OCI-LY1 (cell line): Measurements from ENCODE around the gene GRSF1.

Experiments
- H2AFZ ChIP-seq: fragments of 200-600 bp; sonication (generic), shearing (Covaris generic); 2 replicates; pipeline ENCODE4 v1.6.0; 2014; ENCODE audit warnings: antibody characterized with exemption, mild to moderate bottlenecking, low read length
- H3F3A ChIP-seq: fragments of 200-600 bp; sonication (generic), shearing (Covaris generic); 2 replicates; pipeline ENCODE4 v1.6.0; 2014; ENCODE audit warnings: mild to moderate bottlenecking, antibody characterized with exemption, low read length, moderate library complexity; ENCODE audit not compliant: insufficient read depth
- H3K27ac ChIP-seq: fragments of 200-600 bp; sonication (generic); 2 replicates; pipeline ENCODE4 v1.5.1; 2014; ENCODE audit warnings: low read length, mixed run types, mild to moderate bottlenecking, low read depth; ENCODE audit not compliant: poor library complexity, severe bottlenecking
- H3K27me3 ChIP-seq: fragments of 200-600 bp; sonication (generic); 2 replicates; pipeline ENCODE4 v1.6.0; 2014; ENCODE audit warnings: antibody characterized with exemption, mild to moderate bottlenecking, low read length, moderate library complexity; ENCODE audit not compliant: insufficient read depth
- H3K36me3 ChIP-seq: fragments of 200-600 bp; sonication (generic); 2 replicates; pipeline ENCODE4 v1.6.1; 2014; ENCODE audit warnings: mild to moderate bottlenecking, antibody characterized with exemption, low read length, moderate library complexity, mixed read lengths; ENCODE audit not compliant: insufficient read depth
- H3K4me1 ChIP-seq: fragments of 200-600 bp; sonication (generic); 2 replicates; pipeline ENCODE4 v1.5.1; 2014; ENCODE audit warnings: mild to moderate bottlenecking, low read length, moderate library complexity; ENCODE audit not compliant: insufficient read depth, severe bottlenecking
- H3K4me2 ChIP-seq: fragments of 200-600 bp; sonication (generic), shearing (Covaris generic); 2 replicates; pipeline ENCODE4 v1.6.1; 2014; ENCODE audit warnings: low read length
- H3K4me3 ChIP-seq: fragments of 200-600 bp; sonication (generic); 2 replicates; pipeline ENCODE4 v1.5.1; 2014; ENCODE audit warnings: low read length, low read depth, mild to moderate bottlenecking, mixed read lengths; ENCODE audit not compliant: poor library complexity, severe bottlenecking
- H3K79me2 ChIP-seq: fragments of 200-600 bp; shearing (Covaris generic); 2 replicates; pipeline ENCODE4 v1.6.1; 2016; ENCODE audit warnings: mixed run types, low read length, mixed read lengths; ENCODE audit not compliant: insufficient read depth
- H3K9ac ChIP-seq: fragments of 200-600 bp; sonication (generic), shearing (Covaris generic); 2 replicates; pipeline ENCODE4 v1.6.1; 2014; ENCODE audit warnings: mild to moderate bottlenecking, low read length, mixed read lengths
- H3K9me2 ChIP-seq: fragments of 200-600 bp; sonication (generic), shearing (Covaris generic); 2 replicates; pipeline ENCODE4 v1.6.1; 2014; ENCODE audit warnings: low read depth, mild to moderate bottlenecking, low read length, mixed read lengths
- H3K9me3 ChIP-seq: fragments of 200-600 bp; shearing (Covaris generic); 2 replicates; pipeline ENCODE4 v1.6.1; 2014; ENCODE audit warnings: low read length, mixed read lengths
- H4K20me1 ChIP-seq: fragments of 200-600 bp; sonication (generic), shearing (Covaris generic); 2 replicates; pipeline ENCODE4 v1.6.0; 2016; ENCODE audit warnings: mild to moderate bottlenecking, low read length; ENCODE audit not compliant: insufficient read depth
- EZH2 ChIP-seq: fragments of 200-600 bp; sonication (generic), shearing (Covaris generic); IDR thresholded peaks from 2 replicates; pipeline ENCODE4 v1.8.0; 2017; ENCODE audit warnings: borderline replicate concordance, mixed run types, mild to moderate bottlenecking, antibody characterized with exemption, low read length, moderate library complexity, mixed read lengths
- TF ChIP-seq, protein P1 (sequence below): fragments of 200-600 bp; sonication (generic), shearing (Covaris generic); IDR thresholded peaks from 2 replicates; pipeline ENCODE4 v1.5.1; 2017; ENCODE audit warnings: mild to moderate bottlenecking, antibody characterized with exemption, low read length, moderate library complexity, mixed read lengths

Gene GRSF1

DNA sequence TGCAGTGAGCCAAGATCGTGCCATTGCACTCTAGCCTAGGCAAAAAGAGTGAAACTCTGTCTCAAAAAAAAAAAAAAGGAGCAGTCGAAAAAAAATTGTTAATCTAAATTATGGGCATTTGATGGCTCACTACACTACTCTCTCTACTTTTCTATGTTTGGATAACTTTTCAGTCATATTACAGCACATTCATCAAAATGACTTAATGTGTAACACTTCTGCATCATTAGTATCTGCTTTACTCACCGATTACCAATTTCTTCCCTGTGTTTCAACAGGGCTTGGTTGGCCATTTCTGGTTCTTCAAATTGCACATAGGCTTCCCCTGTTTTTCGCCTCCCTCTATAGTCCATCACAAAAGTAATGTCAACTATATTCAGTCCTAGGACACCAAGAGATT, 8.4 kb downstream of the GRSF1 start:
- H3K36me3 ChIP-seq = peaks cover 92% of the 10 kb centered on the region
- H3F3A ChIP-seq = no peaks in the 10 kb centered on the region
- no peak overlapping the region for H3K4me3 ChIP-seq
- no peaks in the 10 kb centered on the region for H3K27me3 ChIP-seq
- no peak overlapping the region for H3K9ac ChIP-seq
- TF ChIP-seq, protein P1, sequence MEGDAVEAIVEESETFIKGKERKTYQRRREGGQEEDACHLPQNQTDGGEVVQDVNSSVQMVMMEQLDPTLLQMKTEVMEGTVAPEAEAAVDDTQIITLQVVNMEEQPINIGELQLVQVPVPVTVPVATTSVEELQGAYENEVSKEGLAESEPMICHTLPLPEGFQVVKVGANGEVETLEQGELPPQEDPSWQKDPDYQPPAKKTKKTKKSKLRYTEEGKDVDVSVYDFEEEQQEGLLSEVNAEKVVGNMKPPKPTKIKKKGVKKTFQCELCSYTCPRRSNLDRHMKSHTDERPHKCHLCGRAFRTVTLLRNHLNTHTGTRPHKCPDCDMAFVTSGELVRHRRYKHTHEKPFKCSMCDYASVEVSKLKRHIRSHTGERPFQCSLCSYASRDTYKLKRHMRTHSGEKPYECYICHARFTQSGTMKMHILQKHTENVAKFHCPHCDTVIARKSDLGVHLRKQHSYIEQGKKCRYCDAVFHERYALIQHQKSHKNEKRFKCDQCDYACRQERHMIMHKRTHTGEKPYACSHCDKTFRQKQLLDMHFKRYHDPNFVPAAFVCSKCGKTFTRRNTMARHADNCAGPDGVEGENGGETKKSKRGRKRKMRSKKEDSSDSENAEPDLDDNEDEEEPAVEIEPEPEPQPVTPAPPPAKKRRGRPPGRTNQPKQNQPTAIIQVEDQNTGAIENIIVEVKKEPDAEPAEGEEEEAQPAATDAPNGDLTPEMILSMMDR = no peak
- H3K27ac ChIP-seq = no peak overlapping the region
- H3K4me1 ChIP-seq = peaks cover 2% of the 10 kb centered on the region
- no peak overlapping the region for H3K4me2 ChIP-seq
- no peaks in the 10 kb centered on the region for H4K20me1 ChIP-seq
- no peaks in the 10 kb centered on the region for H3K9me2 ChIP-seq
- no peaks in the 10 kb centered on the region for H3K9me3 ChIP-seq
- peaks cover 16% of the 10 kb centered on the region for H3K79me2 ChIP-seq
- H2AFZ ChIP-seq = no peak overlapping the region

DNA sequence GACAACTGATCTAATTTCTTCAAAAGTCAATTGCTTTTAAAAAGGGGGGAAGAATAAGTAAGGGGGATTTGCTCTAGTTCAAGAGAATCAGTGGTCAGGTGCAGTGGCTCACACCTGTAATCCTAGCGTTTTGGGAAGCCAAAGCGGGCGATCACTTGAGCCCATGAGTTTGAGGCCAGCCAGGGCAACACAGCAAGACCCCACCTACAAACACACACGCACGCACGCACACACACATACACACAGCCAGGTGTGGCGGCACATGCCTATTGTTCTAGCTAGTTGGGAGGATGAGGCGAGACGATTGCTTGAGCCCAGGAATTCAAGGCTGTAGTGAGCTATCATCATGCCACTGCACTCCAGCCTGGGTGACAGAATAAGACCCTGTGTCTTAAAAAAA, 9.6 kb downstream of the GRSF1 start:
- Histone ChIP-seq H3K4me1 (no peaks in the 10 kb centered on the region), H3K79me2 (peaks cover 8% of the 10 kb centered on the region; the same call in 1 of the 2 replicates), H3K9me2 (no peaks in the 10 kb centered on the region), H3K27me3 (no peaks in the 10 kb centered on the region), H3K27ac (no peak overlapping the region), H4K20me1 (no peaks in the 10 kb centered on the region), H2AFZ (no peak overlapping the region), H3K4me3 (no peak overlapping the region), H3K4me2 (no peak overlapping the region), H3K9me3 (no peaks in the 10 kb centered on the region), H3K36me3 (peaks cover 95% of the 10 kb centered on the region), H3K9ac (no peak overlapping the region), H3F3A (no peaks in the 10 kb centered on the region)
- TF ChIP-seq, protein P1 = no peak
- no peak for TF ChIP-seq EZH2

DNA sequence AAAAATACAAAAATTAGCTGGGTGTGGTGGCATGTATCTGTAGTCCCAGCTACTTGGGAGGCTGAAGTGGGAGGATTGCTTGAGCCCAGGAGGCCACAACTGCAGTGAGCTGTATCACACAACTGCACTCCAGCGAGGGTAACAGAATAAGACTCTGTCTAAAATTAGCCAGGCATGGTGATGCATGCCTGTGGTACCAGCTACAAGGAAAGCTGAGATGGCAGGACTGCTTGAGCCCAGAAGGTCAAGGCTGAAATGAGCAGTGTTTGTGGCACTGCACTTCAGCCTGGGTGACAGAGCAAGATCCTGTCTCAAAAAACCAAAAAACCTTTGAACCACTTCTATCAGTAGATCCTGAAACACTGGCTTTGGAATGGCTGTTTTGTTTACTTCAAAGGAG, 10.2 kb downstream of the GRSF1 start:
- TF ChIP-seq EZH2 = no peak
- TF ChIP-seq, protein P1 = no peak
- no peaks in the 10 kb centered on the region for H3F3A ChIP-seq

More for the DNA sequence above, 10.2 kb downstream of the GRSF1 start:
- Histone ChIP-seq H3K27ac (no peak overlapping the region), H3K4me3 (no peak overlapping the region), H4K20me1 (no peaks in the 10 kb centered on the region), H2AFZ (no peak overlapping the region), H3K9me2 (no peaks in the 10 kb centered on the region), H3K9me3 (no peaks in the 10 kb centered on the region), H3K27me3 (no peaks in the 10 kb centered on the region), H3K36me3 (peaks cover 95% of the 10 kb centered on the region), H3K9ac (no peak overlapping the region), H3K4me2 (no peak overlapping the region), H3K79me2 (peaks cover 4% of the 10 kb centered on the region; the same call in 1 of the 2 replicates), H3K4me1 (no peaks in the 10 kb centered on the region)
